Measurements from ENCODE around the gene GSG1L.

Gene GSG1L

GRCh38 chr16:27767971-27768591 is 295.4 kb downstream of the GSG1L start:
- DNase-seq: no peak

GRCh38 chr16:27767081-27767480 is 296.4 kb downstream of the GSG1L start:
- no peak for DNase-seq

GRCh38 chr16:27766236-27766925 is 297.1 kb downstream of the GSG1L start:
- DNase-seq: no peak

- no peak for DNase-seq
Observed at GRCh38 chr16:27764869-27765675, 298.4 kb downstream of the GSG1L start.

GRCh38 chr16:27764427-27764826 is 299.1 kb downstream of the GSG1L start:
- DNase-seq: no peak

- no peak for DNase-seq
Observed at GRCh38 chr16:27762441-27762840, 301.1 kb downstream of the GSG1L start.

GRCh38 chr16:27761816-27762215 is 301.7 kb downstream of the GSG1L start:
- DNase-seq: no peak

- DNase-seq: no peak
Observed at GRCh38 chr16:27760789-27761176, 302.7 kb downstream of the GSG1L start.

- DNase-seq: no peak
Observed at GRCh38 chr16:27759967-27760788, 303.3 kb downstream of the GSG1L start.

GRCh38 chr16:27759301-27759871 is 304.1 kb downstream of the GSG1L start:
- DNase-seq: no peak

GRCh38 chr16:27758544-27758943 is 305.0 kb downstream of the GSG1L start:
- no peak for DNase-seq

- DNase-seq: no peak
Observed at GRCh38 chr16:27756206-27756970, 307.1 kb downstream of the GSG1L start.

GRCh38 chr16:27754788-27755690 is 308.5 kb downstream of the GSG1L start:
- no peak for DNase-seq

- DNase-seq: no peak
Observed at GRCh38 chr16:27753563-27753962, 310.0 kb downstream of the GSG1L start.

GRCh38 chr16:27752241-27752640 is 311.3 kb downstream of the GSG1L start:
- DNase-seq: no peak

- no peak for DNase-seq
Observed at GRCh38 chr16:27751676-27752075, 311.8 kb downstream of the GSG1L start.

- no peak for DNase-seq
Observed at GRCh38 chr16:27751233-27751632, 312.3 kb downstream of the GSG1L start.

GRCh38 chr16:27749946-27750345 is 313.6 kb downstream of the GSG1L start:
- DNase-seq: no peak

GRCh38 chr16:27749547-27749875 is 314.0 kb downstream of the GSG1L start:
- DNase-seq: no peak

- no peak for DNase-seq
Observed at GRCh38 chr16:27748868-27749546, 314.5 kb downstream of the GSG1L start.
